HL-60 (cell line): ENCODE measurements around the gene TPM1.

Experiments
- POLR2AphosphoS5 ChIP-seq: IDR thresholded peaks from 2 replicates; pipeline ENCODE4 v1.6.1; 2012; ENCODE audit warnings: low read depth
- SPI1 ChIP-seq: IDR thresholded peaks from 2 replicates; pipeline ENCODE4 v1.6.1; 2012; ENCODE audit warnings: low read depth, mild to moderate bottlenecking, borderline replicate concordance
- TF ChIP-seq, protein P1 (sequence below): IDR thresholded peaks from one replicate; pipeline ENCODE4 v1.5.1; 2011; ENCODE audit warnings: low read length, control low read depth, inconsistent platforms; ENCODE audit not compliant: insufficient read depth

DNA sequence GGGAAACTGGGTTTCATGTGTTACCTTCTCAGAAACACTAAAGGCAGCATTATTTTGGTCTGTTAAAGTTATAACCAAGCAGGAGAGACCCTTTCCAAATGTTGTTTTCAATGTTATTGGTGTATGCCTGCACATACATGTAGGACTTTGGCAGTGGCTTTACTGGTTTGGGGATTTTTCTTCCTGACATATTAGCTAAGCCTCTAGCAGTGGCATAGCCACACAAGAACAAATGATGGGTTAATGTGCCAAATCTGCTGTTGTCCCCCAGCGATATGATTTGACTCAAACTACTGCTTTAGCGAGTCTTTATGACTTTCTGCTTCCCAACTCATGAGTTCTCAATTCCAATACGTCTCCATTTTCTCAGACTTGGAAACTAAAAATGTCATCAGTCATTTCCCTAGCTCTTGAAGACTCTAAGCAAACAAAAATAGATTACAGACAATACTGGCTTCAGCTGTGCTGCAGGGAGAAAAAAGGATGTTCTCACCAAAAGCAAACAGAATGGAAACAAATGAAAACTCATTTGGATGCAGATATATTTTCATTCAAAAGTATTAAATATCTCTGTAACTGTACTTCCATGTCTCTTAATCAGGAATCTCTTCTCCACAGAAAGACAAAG is 29.6 kb downstream of the TPM1 start:
- TF ChIP-seq SPI1 (no peak), POLR2AphosphoS5 (no peak)
- TF ChIP-seq, protein P1, sequence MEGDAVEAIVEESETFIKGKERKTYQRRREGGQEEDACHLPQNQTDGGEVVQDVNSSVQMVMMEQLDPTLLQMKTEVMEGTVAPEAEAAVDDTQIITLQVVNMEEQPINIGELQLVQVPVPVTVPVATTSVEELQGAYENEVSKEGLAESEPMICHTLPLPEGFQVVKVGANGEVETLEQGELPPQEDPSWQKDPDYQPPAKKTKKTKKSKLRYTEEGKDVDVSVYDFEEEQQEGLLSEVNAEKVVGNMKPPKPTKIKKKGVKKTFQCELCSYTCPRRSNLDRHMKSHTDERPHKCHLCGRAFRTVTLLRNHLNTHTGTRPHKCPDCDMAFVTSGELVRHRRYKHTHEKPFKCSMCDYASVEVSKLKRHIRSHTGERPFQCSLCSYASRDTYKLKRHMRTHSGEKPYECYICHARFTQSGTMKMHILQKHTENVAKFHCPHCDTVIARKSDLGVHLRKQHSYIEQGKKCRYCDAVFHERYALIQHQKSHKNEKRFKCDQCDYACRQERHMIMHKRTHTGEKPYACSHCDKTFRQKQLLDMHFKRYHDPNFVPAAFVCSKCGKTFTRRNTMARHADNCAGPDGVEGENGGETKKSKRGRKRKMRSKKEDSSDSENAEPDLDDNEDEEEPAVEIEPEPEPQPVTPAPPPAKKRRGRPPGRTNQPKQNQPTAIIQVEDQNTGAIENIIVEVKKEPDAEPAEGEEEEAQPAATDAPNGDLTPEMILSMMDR = no peak
